GM19455 (cell line): Measurements from ENCODE around the gene WWOX.

Source experiments
- ATAC-seq: cut with Tn5 transposase; IDR thresholded peaks from one replicate; pipeline ENCODE4 v1.9.1; 2021; ENCODE audit not compliant: unreplicated experiment

WWOX gene

DNA sequence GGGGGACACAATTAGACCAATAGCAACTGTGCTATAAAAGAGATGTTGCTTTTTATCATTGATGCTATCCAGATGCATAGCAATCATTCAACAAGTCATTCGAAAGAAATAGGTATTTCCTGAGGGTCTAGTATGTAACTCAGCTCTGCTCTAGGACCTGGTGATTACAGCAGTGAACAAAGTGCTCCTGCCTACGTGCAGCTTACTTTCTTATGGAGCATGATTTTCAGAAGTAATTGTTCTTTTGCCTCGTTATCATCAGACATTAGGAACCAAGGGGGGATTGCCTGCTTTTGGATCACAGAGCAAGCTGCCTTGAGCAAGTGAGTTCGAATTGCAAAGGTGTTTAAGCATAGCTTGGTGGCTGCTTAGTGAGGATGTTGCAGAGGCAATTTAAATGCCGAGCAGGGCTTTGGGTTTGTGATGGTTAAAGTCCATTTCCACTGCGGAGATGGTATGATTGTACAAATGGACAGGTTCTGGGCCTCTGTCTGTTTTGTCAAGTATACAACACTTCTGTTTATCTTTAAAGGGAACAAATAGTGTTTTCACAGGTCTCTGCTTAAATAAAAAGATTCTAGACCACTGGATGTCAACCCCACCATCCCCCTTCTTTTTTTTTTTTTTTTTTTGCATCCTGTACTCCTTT, 41.5 kb downstream of the WWOX start:
- no peak for ATAC-seq

DNA sequence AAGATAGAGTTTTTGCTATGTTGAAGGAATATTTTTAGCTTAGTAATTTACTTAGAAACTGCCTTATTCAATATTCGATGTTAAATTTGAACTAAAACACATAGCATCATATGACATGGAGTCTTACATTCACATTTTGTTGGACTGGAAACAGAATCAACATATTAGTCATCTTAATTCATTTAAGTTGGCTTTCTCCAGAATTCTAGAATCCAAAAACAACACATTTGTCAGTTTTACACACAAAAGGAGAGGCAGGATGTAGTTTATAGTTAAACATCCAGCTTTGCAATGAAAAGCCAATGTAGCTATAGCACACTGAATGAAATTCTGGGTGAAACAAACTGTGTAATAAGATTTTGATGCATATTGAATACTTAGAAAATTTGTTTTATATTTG, 43.3 kb downstream of the WWOX start:
- no peak for ATAC-seq

DNA sequence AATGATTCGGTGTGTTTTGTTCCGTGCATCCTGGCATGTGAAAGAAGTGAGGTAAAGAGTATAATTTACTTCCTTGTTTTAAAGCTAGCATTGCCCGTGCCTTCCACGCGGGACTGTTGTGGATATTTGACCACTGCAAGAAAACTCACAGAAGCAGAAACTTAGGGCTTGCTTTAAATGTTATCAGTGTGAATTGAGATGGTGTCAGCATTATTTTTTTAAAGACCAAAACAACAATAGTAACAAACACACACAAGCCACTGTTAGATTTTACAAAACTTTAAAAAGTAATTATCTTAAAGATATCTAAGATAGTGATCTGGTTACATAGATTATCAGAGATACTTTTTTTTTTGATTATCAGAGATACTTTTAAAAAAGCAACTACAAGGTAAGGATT, 47.4 kb downstream of the WWOX start:
- ATAC-seq, result no peak

DNA sequence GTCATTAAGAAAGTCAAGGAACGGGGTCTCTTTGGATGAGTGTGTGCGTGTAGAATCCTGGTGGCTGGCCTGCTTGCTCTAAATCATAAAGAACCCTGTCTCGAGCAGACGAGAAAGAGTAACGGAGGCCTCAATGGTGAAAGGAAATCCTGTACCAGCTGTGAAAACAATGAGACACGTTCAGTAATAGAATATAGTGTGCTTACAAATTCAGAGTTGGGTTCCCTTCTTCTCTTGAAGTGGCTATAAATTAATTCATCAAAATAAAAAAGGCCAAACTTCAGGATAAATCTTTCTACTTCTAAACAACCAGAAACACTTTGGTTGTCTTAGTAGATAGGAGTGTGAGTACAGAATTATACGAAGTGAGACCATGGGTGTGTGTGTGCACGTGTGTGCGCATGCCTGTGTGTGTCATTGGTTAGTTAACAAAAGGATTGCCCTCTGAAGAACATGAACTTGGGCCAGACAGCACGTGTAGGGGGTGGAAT, 48.5 kb downstream of the WWOX start:
- no peak for ATAC-seq

DNA sequence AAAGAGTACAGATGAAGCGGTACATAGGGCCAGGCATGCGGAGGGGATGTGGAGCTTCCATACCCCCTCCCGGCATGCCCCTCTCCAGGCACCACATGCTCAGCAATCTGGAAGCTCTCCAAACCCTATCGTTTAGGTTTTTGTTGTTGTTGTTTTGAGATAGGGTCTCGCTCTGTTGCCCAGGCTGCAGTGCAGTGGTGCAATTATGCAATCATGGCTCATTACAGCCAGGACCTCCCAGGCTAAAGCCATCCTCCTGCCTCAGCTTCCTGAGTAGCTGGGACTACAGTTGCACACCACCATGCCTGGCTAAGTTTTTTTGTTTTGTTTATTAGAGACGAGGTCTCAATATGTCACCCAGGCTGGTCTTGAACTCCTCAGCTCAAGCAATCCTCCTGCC, 50.8 kb downstream of the WWOX start:
- ATAC-seq, result no peak

DNA sequence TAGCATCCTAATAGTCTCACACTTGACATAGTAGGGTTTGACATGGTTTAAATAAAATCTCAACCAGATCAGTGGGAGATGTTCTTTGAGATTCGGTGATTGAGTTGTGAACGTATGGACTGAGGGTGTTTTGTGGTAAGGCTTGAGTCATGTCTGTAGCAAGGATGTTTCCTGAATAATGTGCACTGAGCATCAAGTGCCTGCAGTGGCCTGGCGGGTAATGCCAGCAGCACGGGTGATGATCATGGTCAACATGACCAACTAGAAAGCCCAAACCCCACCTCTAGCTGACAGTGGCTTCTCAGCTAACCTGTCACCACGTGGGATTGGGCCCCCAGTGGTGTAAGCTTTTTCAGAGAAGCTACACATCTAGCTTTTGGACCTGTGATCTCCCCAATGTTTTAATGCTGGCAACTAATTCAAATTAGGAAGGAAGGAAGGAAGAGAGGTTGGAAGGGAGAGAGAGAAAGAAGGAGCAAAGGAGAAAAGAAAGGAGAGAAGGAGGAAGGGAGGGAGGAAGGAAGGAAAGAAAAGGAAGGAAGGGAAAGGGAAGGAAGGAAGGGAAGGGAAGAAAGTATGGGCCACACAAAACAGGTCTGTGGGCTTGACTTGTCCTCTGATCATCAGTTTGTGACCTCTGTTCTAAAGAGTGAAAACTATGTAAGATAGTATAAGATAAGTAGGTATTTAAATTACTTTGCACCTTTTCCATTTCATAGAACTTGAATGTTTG, 55.4 kb downstream of the WWOX start:
- ATAC-seq, result no peak

DNA sequence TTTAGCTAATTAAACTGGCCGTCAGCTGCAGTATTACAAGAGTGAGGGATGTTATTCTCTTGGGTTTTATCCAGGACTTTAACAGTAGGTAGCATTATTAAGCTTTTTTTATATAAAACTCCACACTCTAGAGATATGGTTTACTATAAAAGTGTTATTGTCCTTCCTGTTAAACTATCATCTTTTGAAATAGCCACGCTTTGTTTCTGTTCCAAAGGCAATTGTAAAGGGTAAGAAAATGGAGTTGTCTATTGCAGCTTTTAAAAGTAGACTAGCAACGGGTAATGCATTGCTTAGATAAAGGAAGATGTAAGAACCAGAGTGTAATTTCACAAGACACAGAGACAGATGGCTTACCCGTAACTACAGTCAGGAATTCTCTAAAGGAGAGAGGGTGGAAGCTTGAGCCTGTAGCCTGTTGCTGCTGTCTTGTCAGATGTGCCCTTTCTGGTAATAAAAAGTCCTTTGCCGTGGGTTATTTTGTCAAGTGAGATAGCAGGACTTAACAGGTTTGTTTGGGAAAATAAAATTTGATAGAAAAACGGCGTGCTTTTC, 56.4 kb downstream of the WWOX start:
- no peak for ATAC-seq

DNA sequence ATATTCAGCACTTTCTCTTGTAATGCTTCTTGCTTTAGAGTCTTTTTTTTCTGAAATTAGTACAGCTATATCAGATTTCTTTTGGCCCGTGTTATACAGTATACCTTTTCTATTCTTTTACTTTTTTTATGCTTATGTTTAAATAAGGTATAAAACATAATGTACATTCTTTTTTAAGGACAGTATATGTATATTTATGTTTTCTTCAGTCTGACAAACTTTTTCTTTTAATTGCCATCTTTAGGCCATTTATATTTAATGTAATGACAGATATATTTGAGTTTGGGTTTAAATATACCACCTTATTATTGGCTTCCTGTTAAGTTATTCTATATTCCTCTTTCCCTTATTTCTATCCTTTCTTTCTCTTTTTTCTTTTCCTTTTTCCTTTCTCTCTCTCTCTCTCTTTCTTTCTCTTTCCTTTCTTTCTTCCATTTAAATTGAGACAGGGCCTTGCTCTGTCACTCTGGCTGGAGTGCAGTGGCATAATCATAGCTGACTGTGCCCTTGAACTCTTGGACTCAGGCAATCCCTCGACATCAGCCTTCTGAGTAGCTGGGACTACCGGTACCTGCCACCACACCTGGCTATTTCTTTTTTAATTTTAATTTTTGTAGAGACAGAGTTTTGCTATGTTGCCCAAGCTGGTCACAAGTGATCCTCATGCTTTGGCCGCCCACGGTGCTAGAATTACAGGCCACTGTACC, 61.7 kb downstream of the WWOX start:
- no peak for ATAC-seq

DNA sequence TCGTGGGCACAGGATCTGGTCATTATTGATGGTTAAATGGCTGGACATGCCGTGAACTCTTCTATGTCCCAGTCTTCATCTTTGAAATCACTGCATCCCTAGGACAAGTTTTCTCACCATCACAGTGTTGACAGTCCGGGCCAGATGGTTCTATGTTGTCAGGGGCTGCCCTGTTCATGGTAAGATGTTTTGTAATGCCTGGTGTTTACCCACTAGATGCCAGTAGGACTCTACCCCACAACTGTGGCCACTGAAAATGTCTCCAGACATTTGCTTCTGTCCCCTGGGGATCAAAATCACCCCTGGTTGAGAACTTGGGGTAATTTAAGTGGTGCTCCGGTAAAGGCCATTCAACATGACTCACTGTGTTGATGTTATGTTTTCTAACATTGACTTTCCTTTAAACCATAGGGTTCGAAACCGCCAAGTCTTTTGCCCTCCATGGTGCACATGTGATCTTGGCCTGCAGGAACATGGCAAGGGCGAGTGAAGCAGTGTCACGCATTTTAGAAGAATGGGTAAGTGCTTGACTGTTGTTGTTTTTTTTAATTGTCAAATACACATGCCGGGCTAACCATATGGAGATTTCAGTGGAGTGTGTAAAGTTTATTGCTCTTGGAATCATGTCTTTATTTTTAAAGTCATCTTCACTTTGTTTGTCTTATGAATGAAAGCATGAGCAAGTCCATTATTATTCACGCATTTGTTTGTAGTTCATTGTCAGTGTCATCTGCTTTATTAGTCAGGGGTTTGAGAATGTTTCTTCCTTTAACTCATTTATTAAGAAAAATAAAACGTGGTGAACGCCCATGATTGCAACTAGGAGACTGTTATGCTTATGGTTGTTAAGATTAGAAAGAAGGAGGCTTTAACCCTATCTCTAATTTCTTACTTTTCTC, 64.6 kb downstream of the WWOX start:
- no peak for ATAC-seq

DNA sequence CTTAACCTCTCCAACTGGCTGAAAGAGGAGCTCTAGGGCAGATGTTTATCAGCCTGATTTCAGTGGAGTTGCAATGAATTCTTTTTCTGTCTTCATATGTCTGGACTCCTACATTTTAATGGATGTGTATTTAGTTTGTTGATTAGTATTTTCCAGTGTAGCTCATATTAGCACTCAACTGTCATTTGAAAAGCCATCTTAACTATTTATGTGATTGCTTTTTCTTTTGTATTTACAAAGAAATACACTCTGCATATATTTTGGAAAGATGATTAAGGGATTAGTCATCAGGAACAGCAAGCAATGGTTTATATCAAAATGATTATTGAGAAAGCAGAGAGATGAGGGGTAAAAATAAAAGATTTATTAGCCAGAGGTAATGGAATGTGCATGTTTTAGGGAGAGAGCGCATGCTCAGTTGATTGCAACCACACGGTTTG, 71.1 kb downstream of the WWOX start:
- no peak for ATAC-seq

DNA sequence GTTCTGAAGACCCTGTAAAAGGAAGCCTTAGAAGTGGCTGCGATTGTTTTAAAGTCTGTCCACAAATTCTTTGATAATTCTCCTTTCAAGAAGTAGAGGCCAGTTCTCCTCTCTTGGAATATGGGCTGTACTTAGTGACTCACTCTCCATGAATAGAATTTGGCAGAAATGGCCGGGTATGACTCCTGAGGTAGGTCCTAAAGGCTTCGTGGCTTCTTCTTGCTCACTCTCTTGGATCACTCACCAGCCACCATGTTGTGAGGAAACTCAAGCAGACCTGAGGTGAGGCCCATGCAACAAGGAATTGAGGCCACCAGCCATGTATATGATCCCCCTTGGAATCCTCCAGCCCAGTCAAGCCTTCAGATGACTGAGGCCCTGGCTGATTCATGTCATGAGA, 75.8 kb downstream of the WWOX start:
- no peak for ATAC-seq

DNA sequence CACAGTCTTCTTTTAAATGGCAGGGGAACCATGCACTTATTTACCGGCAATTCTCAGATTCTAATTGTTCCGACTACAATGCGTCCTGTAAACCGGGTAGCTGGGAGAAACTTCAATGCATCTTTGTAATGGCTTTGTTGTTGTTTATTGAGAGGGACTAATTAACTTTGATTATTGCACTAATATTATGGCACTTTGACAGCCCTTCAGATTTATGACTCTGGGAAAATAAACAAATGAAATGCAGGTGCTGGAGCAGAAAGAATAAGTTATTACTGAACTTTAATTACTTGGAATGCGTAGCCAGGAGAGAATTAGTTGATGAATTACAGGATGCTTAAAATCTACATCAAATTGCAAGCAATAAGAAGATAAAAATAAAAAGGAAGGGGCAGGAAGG, 77.0 kb downstream of the WWOX start:
- no peak for ATAC-seq

DNA sequence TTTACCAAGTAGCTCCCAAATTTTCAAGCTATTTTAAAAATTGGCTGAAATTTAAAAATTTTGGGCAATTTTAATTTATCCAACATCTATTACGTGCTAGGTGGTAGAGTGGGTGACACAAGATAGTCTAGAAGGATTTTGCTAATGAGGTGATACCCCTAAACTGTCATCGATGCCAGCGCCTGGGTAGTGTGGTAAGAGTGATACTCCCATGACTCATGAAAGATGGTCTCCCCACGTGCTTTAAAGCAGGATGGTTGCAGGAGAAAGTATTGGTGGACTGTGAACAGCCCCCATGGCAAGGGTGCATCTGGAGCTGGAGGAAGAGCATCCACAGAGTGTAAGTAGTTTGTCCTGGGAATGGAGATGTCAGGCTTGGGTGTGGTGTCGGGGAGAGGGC, 77.8 kb downstream of the WWOX start:
- no peak for ATAC-seq

DNA sequence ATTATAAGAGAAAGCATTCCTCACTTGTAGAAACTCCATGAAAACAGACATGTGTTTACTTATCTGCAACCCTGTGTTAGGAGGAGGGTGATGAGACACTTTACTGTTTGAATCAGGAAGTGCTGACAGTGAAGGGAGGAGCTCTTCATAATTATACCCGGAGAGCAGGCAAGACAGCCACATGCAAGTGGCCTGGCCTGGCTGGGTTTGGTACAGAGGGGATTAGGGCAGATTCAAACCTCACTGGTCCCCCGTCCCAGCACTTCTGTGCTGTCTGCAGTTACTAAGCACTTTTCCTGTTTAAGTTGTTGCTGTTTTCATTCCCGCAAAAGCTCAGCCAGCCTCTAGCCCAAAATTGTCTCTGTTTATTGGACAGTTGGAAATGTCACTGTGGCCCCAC, 78.5 kb downstream of the WWOX start:
- no peak for ATAC-seq

DNA sequence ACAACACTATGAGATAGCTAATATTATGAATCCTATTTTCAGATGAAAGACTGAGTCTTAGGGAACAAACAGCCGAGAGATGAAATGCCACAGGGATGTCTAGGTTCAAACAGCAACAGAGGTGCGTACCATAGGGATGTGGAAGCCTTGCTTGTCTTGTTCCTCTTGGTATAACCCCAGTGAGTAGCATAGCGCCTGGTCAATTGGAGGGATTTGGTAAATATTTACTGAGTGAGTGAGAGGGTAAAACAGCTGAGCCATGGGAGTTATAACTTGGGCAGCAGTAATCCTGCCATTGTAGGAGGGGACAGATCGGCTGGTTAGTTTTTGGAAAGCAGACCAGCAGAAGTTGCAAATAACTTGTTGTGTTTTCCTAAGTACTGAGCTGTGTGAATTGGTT, 80.2 kb downstream of the WWOX start:
- no peak for ATAC-seq

DNA sequence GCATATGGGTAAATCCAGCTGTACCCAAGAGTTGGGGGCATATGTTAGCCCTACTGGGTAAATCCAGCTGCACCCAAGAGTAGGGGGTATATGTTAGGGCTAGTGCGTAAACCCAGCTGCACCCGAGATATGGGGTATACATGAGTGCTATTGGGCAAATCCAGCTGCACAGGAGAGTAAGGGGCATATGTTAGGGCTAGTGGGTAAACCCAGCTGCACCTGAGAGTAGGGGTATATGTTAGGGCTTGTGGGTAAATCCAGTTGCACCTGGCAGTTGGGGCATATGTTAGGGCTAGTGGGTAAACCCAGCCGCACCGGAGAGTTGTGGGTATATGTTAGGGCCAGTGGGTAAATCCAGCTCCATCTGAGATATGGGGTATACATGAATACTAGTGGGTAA, 80.9 kb downstream of the WWOX start:
- no peak for ATAC-seq

DNA sequence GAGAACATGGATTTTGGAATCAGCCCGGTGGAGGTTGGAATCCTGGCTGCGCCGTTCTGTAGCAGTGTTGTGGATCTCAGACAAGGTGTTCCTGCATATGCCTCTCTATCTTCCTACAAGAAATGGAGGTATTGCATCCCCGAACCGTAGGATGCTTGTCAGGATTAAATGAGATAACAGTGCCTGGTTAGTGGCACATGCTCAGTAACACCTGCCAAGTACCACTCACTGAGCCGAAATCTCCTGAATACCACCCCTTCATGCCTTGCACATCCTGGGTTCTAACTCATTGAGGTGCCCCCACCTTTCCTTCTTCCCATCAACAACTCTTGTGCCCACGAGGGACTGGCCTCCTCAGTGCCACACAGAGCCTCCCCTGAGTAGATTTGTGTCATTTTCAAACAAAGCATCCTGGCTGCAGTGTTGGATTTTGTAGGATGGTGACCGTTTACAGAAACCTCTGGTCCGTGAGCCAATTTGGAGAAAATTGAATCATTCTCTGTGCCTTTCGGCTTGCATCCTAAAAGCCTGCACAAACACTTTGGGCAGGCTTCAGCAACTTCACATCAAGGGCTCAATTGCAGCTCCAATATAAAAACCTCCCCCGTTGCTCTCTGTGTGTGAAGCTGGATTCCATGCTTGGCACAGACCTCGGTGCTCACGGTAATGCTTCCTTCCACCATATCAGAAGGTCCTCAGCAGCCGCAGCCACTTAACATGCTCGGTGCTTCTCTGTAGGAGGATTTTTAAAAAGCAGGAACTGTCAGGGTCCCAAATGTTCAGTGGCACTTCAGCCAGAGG, 84.2 kb downstream of the WWOX start:
- no peak for ATAC-seq

DNA sequence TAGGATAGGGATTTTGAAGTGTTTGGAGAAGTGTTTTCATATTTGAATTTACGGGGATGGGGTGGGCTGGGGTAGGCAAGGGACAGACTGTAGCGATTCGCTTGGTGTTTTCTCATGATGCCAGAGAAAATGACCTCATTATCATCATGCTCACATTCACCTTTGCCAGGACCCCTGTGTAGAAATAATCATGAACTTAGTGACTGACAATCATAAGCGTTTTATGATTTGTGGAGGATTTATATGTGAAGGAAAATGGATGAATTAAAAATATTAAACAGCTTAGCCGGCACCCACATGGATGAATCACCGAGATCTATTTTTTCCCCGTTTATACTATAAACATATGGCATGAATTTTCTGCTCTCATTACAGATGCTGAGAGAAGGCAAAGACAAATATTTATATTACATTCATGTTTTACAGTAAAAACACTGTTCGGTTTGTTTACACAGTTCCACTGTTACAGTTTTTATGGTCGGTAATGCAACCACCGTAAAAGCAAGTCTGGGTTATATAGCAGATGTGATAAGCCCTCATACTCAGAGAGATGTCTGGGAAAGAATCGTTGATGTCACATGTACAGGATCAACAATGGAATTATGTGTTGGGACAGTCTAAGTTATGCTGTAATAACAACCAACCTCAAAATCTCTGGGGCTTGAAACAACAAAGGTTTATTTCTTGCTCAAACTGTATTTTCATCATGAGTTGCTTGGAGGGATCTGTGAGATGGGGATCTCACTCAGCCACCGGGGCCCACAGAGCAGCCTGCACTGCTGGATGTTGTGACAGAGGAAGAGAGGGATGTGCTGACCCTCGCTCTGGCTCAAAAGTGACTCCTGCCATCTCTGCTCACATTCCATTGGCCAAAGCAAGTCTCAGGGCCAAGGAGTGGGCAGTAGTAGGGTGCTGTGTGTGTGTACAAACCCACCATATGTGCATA, 85.1 kb downstream of the WWOX start:
- ATAC-seq, result no peak

DNA sequence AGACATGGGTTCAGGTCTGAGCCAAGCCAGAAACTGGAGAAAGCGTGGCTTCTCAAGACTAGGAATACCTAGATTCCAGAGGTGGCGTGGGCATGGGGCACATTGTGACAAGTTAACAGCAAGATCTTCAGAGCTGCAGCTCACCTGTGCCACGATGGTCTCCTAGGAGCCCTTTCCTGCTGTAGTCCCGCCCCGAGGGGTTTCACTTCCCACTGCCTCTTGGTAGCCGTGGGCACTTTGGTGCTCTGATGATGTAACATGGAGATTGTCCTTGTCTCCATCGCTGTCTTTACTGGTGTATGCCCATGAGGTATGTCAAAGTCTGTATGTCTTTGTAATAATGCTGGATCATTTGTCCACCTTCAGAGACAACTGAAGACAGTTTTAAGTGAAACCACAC, 89.7 kb downstream of the WWOX start:
- ATAC-seq, result no peak
